ENCODE measurements around the gene RPL27.

The RPL27 gene

DNA sequence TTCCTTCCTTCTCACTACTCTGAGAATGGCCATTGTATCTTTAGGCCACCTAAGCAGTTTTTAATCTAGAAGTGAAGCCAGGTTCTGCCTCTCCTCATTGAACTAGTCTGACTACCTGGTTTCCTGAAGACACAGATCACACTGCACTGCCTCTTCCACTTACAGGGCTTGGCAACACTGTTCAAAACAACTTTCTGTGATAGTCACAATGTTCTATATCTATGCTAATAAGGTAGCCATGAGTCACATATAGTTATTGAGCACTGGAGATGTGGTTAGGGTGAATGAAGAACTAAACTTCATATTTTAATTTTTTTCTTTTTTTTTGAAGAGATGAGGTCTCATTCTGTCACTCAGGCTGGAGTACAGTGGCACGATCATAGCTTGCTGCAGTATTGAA, 53.8 kb downstream of the RPL27 start:
- DNase-seq (ENCODE audit: low read depth in 2 of 2, low spot score in 1 of 2), result no peak

Data from stimulated activated CD8-positive, alpha-beta memory T cell treated with anti-CD3 and anti-CD28 coated beads, Interleukin-4, amount 100 ng/mL, for 4 hours (primary cell).